Esophagus muscularis mucosa (tissue), 4 donors: Measurements from ENCODE around the gene DENND6A. TPM values are rescaled to one million over a fixed set of nuclear protein-coding genes. Genes with fewer than 3 reads are reported as not detected.

Source experiments
- DNase-seq: peaks from one replicate; pipeline ENCODE4 v3.0.0-alpha.2; 2017; ENCODE audit errors: extremely low spot score
- H3K27ac ChIP-seq, 4 donors: fragments of 200-600 bp; sonication (generic); replicated peaks in 1 of 4; 1 replicate in 3 of 4; 2 replicates in 1 of 4; pipeline ENCODE4 v1.5.1; 2016 to 2019; ENCODE audit warnings: mild to moderate bottlenecking in 1 of 4
- H3K27me3 ChIP-seq, 4 donors: fragments of 200-600 bp; sonication (generic); one replicate each; pipeline versions ENCODE4 v1.5.1 to v1.6.0; 2016 to 2019
- H3K36me3 ChIP-seq, 4 donors: fragments of 200-600 bp; sonication (generic); one replicate each; pipeline ENCODE4 v1.5.1; 2016 to 2019
- H3K4me1 ChIP-seq, 4 donors: fragments of 200-600 bp; sonication (generic); one replicate each; pipeline ENCODE4 v1.5.1; 2016 to 2019
- H3K4me3 ChIP-seq, 4 donors: fragments of 200-600 bp; sonication (generic); 1 replicate in 2 of 4; 2 replicates in 2 of 4; pipeline ENCODE4 v1.5.1; 2016 to 2019; ENCODE audit warnings: mild to moderate bottlenecking in 4 of 4, moderate library complexity in 1 of 4
- H3K9me3 ChIP-seq, 4 donors: fragments of 200-600 bp; sonication (generic); 1 replicate in 3 of 4; 2 replicates in 1 of 4; pipeline ENCODE4 v1.5.1; 2016 to 2019
- EP300 ChIP-seq: sonication (generic); formaldehyde crosslinking; IDR thresholded peaks from one replicate; pipeline ENCODE4 v1.6.1; 2017; ENCODE audit warnings: antibody characterized with exemption
- POLR2A ChIP-seq: fragments of 450-650 bp; IDR thresholded peaks from one replicate; pipeline ENCODE4 v1.6.1; 2017; ENCODE audit warnings: antibody characterized with exemption, moderate library complexity, mild to moderate bottlenecking, low read depth
- POLR2AphosphoS5 ChIP-seq, 2 donors: sonication (generic); formaldehyde crosslinking; IDR thresholded peaks; one replicate each; pipeline ENCODE4 v1.6.1; 2017; ENCODE audit warnings: antibody characterized with exemption in 2 of 2
- WGBS: methylation state at CpG from one replicate; pipeline ENCODE4 v1.1.5; 2018; 5-methylcytosine and 5-hydroxymethylcytosine counted together
- intact Hi-C: fragments of 100-400 bp; cut with DNase I; formaldehyde crosslinking; loops from one replicate; pipeline ENCODE4 v1.15.1; 2023
- total RNA-seq, 4 donors: library from RNA; depleted of rRNA; stranded (reverse); fragments of >200 nt; gene quantifications; one replicate each; pipeline versions ENCODE4 v1.1.0 to v1.2.1, GENCODE V29; 2016
- TF ChIP-seq, protein P1 (sequence below), 3 experiments: fragments of 200-600 bp in 2 of 3; fragments of 450-650 bp in 1 of 3; sonication (generic) in 2 of 3; IDR thresholded peaks; one replicate each; pipeline ENCODE4 v1.5.1; 2017 to 2019; ENCODE audit warnings: antibody characterized with exemption in 3 of 3, mild to moderate bottlenecking in 2 of 3, moderate library complexity in 1 of 3

Gene DENND6A, protein sequence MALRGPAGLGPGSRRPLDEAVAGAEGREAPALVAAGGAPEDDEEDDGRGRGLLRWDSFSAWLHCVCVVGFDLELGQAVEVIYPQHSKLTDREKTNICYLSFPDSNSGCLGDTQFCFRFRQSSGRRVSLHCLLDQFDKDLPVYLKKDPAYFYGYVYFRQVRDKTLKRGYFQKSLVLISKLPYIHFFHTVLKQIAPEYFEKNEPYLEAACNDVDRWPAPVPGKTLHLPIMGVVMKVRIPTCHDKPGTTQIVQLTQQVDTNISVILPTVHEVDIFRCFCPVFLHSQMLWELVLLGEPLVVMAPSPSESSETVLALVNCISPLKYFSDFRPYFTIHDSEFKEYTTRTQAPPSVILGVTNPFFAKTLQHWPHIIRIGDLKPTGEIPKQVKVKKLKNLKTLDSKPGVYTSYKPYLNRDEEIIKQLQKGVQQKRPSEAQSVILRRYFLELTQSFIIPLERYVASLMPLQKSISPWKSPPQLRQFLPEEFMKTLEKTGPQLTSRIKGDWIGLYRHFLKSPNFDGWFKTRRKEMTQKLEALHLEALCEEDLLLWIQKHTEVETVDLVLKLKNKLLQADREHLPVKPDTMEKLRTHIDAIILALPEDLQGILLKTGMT
- total RNA-seq: 10 to 100 TPM; 24.6 to 47.2 (median 43.2) TPM

DNA sequence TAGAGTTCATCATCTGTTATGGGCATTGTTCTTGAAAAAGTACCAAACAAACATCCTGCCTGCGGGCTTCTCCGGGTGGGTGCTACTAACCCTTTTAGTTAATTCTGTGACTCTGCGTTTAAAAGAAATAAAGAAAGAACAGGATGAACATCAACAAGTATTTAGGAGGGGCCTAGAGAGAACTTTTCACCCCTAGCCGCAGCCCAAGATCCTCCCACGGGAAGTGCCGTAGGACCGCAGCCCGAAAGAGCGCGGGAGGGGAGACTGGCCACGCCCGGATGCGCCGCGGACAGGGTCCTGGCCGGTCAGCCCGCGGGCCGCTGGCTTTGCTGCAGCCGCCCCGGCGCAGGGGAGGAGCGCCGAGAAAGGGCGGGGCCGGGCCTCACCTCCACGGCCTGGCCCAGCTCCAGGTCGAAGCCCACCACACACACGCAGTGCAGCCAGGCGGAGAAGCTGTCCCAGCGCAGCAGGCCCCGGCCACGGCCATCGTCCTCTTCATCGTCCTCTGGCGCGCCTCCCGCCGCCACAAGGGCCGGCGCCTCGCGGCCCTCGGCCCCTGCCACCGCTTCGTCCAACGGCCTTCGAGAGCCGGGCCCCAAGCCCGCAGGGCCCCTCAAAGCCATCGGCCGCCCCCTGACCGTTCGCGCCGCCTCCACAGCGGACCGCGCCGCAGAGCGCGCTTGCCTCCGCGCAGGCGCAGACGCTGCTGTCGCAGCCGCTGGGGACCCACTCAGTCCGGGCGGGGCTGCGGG, at the start of gene DENND6A:
DENND6A (minus strand) TSS at position 682 of the 752 bp plus-strand sequence; CDS start at position 623, 59 bp downstream.
- TF ChIP-seq EP300 (no peak), POLR2A (peak; percentile 97), POLR2AphosphoS5 (IDR thresholded peaks at IDR 0.05) (peak; percentile 99)
- TF ChIP-seq, protein P1, sequence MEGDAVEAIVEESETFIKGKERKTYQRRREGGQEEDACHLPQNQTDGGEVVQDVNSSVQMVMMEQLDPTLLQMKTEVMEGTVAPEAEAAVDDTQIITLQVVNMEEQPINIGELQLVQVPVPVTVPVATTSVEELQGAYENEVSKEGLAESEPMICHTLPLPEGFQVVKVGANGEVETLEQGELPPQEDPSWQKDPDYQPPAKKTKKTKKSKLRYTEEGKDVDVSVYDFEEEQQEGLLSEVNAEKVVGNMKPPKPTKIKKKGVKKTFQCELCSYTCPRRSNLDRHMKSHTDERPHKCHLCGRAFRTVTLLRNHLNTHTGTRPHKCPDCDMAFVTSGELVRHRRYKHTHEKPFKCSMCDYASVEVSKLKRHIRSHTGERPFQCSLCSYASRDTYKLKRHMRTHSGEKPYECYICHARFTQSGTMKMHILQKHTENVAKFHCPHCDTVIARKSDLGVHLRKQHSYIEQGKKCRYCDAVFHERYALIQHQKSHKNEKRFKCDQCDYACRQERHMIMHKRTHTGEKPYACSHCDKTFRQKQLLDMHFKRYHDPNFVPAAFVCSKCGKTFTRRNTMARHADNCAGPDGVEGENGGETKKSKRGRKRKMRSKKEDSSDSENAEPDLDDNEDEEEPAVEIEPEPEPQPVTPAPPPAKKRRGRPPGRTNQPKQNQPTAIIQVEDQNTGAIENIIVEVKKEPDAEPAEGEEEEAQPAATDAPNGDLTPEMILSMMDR (IDR thresholded peaks at IDR 0.05): peak in 1 of 3 experiments; percentile 12
- Histone ChIP-seq H3K27ac (peak within 1 kb of the TSS; percentile 97 to 99 (median 98)), H3K27me3 (no peaks in the 10 kb centered on the region), H3K9me3 (no peaks in the 10 kb centered on the region), H3K4me1 (peaks cover 29 to 47% (median 41%) of the 10 kb centered on the region in 4 donors), H3K4me3 (peak within 1 kb of the TSS; percentile 82 to 93 (median 88)), H3K36me3 (no peaks in the 10 kb centered on the region)
- DNase-seq: peak; percentile 96
- intact Hi-C loops: loop anchor here (5.0 kb wide), 2 partner anchors 65 to 95 kb away; partner anchors contain the start of genes ARF4 and SLMAP
- 0% methylated on average over 19 of the region's 71 CpGs for WGBS

DNA sequence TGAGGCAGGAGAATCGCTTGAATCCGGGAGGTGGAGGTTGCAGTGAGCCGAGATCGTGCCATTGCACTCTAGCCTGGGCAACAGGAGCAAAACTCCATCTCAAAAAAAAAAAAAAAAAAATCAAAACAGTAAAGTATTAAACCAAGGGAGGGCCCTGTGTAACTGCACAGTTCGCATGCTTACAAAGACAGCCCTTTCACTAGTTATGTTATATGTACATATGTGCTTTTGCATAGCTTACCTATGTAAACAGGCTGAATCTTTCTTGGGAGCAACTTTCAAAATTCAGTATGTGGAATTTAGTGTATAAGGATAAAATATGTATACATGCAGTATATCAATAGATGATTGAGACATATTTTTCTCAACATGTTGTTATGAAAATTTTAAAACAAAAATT, 47.1 kb upstream of the DENND6A start:
- TF ChIP-seq POLR2A (no peak), POLR2AphosphoS5 (IDR thresholded peaks at IDR 0.05) (no peak), EP300 (no peak)
- TF ChIP-seq, protein P1 (IDR thresholded peaks at IDR 0.05): no peak
- Histone ChIP-seq H3K4me3 (no peak overlapping the region), H3K36me3 (no peaks in the 10 kb centered on the region), H3K27me3 (no peaks in the 10 kb centered on the region), H3K27ac (no peak overlapping the region), H3K9me3 (no peaks in the 10 kb centered on the region), H3K4me1 (peaks cover 13 to 21% (median 21%) of the 10 kb centered on the region in 4 donors)
- intact Hi-C loops: no loop called here
- DNase-seq: no peak
- WGBS: 95% methylated on average over 5 of the region's 5 CpGs

DNA sequence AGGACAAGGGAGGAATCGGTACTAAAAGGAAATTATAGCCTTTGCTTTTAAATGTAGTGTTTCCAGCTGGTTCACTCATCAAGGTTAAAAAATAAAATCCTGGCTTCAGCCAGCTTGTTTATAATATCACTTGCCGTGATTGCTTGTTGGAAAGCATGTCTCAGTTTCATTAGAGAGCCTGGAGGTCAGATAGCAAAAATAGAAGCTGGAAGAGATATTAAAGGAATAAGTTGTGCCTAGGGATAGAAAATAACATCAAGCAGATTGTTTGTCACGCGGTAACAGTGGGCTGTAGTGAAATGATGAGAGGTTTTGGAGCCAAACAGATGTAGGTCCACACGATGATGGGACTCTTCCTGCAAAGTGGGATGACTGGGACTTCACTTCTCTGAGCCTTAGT, 45.5 kb upstream of the DENND6A start:
- no peak for DNase-seq
- Histone ChIP-seq H3K36me3 (no peaks in the 10 kb centered on the region), H3K4me1 (peaks cover 13 to 21% (median 21%) of the 10 kb centered on the region in 4 donors), H3K4me3 (no peak overlapping the region), H3K9me3 (no peaks in the 10 kb centered on the region), H3K27ac (no peak overlapping the region), H3K27me3 (no peaks in the 10 kb centered on the region)
- no peak for TF ChIP-seq EP300
- no peak for TF ChIP-seq POLR2A
- no peak for TF ChIP-seq POLR2AphosphoS5 (IDR thresholded peaks at IDR 0.05)
- TF ChIP-seq, protein P1 (IDR thresholded peaks at IDR 0.05): no peak
- intact Hi-C loops: no loop called here
- 42% methylated on average over 5 of the region's 5 CpGs for whole genome bisulfite sequencing

DNA sequence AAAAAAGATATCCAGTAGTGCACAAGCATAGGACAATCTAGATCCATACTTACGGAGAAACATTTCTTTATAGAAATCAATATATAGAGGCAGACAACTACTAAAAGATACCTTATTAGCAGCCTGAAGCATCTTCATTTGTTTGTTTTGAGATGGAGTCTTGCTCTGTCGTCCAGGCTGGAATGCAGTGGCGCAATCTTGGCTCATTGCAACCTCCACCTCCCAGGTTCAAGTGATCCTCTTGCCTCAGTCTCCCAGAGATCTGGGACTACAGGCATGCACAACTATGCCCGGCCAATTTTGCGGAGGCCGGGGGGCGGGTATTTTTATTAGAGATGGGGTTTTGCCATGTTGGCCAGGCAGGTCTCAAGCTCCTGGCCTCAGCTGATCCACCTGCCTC, 45.0 kb upstream of the DENND6A start:
- DNase-seq: no peak
- no peak overlapping the region for H3K27ac ChIP-seq
- 75% methylated on average over 7 of the region's 7 CpGs for WGBS

More for the DNA sequence above, 45.0 kb upstream of the DENND6A start:
- Histone ChIP-seq H3K36me3 (no peaks in the 10 kb centered on the region), H3K4me3 (no peak overlapping the region), H3K9me3 (no peaks in the 10 kb centered on the region), H3K4me1 (peaks cover 13 to 21% (median 21%) of the 10 kb centered on the region in 4 donors), H3K27me3 (no peaks in the 10 kb centered on the region)
- intact Hi-C loops: no loop called here
- TF ChIP-seq POLR2A: no peak
- no peak for TF ChIP-seq POLR2AphosphoS5 (IDR thresholded peaks at IDR 0.05)
- TF ChIP-seq, protein P1 (IDR thresholded peaks at IDR 0.05): no peak
- no peak for TF ChIP-seq EP300
